Panc1 (cell line): ENCODE results near the gene OR13C2. TPM values are rescaled to one million over a fixed set of nuclear protein-coding genes. Genes with fewer than 3 reads are reported as not detected.
"Not testable (repeated sequence)": the region's sequence is repeated elsewhere in the genome, so short reads cannot be mapped to it uniquely, and the experiment has no call there.

ENCODE experiments used
- ATAC-seq: fragments of 200-7000 bp; cut with Tn5 transposase; 2 replicates; pipeline ENCODE4 v1.9.1; 2020; ENCODE audit warnings: mild to moderate bottlenecking, moderate library complexity
- BruUV-seq: library from RNA; stranded (reverse); fragments of 400-500 nt; replicated peaks from 2 replicates; lab custom pipeline; 2021; lab: Mats Ljungman, UMichigan
- CTCF ChIA-PET: fragments of 300-600 bp; sonication (Branson Sonifier 250); formaldehyde crosslinking; loops from one replicate; lab custom pipeline; 2022; ENCODE audit warnings: antibody characterized with exemption; lab: Charles Lee
- POLR2A ChIA-PET: fragments of 300-600 bp; sonication (Branson Sonifier 250); formaldehyde crosslinking; loops from one replicate; lab custom pipeline; 2022; ENCODE audit warnings: antibody characterized with exemption; lab: Charles Lee
- DNase-seq: peaks from one replicate; pipeline ENCODE4 v3.0.0-alpha.2; 2010; ENCODE audit warnings: low read depth, low spot score
- H3K27ac ChIP-seq: 2 replicates; pipeline ENCODE4 v1.5.1; 2011; ENCODE audit warnings: mild to moderate bottlenecking, low read length, inconsistent platforms
- H3K27me3 ChIP-seq: fragments of 200-500 bp; sonication (Bioruptor generic); 2 replicates; pipeline ENCODE4 v1.6.0; 2014; ENCODE audit warnings: low read length, inconsistent platforms; ENCODE audit not compliant: control insufficient read depth, insufficient read depth
- H3K36me3 ChIP-seq: fragments of 200-500 bp; sonication (Bioruptor generic); 2 replicates; pipeline ENCODE4 v1.5.1; 2014; ENCODE audit warnings: inconsistent platforms, mild to moderate bottlenecking, low read length, moderate library complexity; ENCODE audit not compliant: control insufficient read depth, insufficient read depth
- H3K4me1 ChIP-seq: 2 replicates; pipeline ENCODE4 v1.5.1; 2011; ENCODE audit warnings: inconsistent platforms, mild to moderate bottlenecking, low read length, moderate library complexity; ENCODE audit not compliant: control insufficient read depth, insufficient read depth
- H3K4me3 ChIP-seq, 2 experiments: 2 replicates each; pipeline ENCODE4 v1.5.1; 2011 to 2012; ENCODE audit warnings: low read depth in 2 of 2, low read length in 2 of 2, mild to moderate bottlenecking in 2 of 2, inconsistent platforms in 1 of 2, moderate library complexity in 1 of 2
- H3K9me3 ChIP-seq: fragments of 200-500 bp; sonication (Bioruptor generic); 2 replicates; pipeline ENCODE4 v1.5.1; 2014; ENCODE audit warnings: low read depth, mild to moderate bottlenecking, inconsistent platforms, low read length, moderate library complexity; ENCODE audit not compliant: control insufficient read depth, insufficient read depth
- CTCF ChIP-seq: fragments of 450-650 bp; IDR thresholded peaks from 2 replicates; pipeline ENCODE4 v1.5.1; 2017; ENCODE audit warnings: mild to moderate bottlenecking
- POLR2AphosphoS5 ChIP-seq: IDR thresholded peaks from 2 replicates; pipeline ENCODE4 v1.6.1; 2012; ENCODE audit warnings: mild to moderate bottlenecking, low read depth, low read length, moderate library complexity
- REST ChIP-seq, 2 experiments: IDR thresholded peaks; 2 replicates each; pipeline ENCODE4 v1.6.1; 2011 to 2012; ENCODE audit warnings: low read depth in 2 of 2, control low read depth in 1 of 2, low read length in 1 of 2, mild to moderate bottlenecking in 1 of 2, moderate library complexity in 1 of 2; ENCODE audit not compliant: insufficient read depth in 1 of 2
- SIN3A ChIP-seq: IDR thresholded peaks from 2 replicates; pipeline ENCODE4 v1.6.1; 2012; ENCODE audit warnings: low read depth, mild to moderate bottlenecking, low read length, moderate library complexity, borderline replicate concordance; ENCODE audit not compliant: insufficient read depth
- TCF7L2 ChIP-seq: IDR thresholded peaks from 2 replicates; pipeline ENCODE4 v1.6.1; 2011; ENCODE audit warnings: mild to moderate bottlenecking, low read depth, low read length, inconsistent platforms
- in situ Hi-C: cut with HindIII; loops from 2 replicates; pipeline ENCODE4 v1.10.0; 2016; ENCODE audit warnings: low sequenced_read_pairs, low pct_unique_long_range_greater_than_20kb
- intact Hi-C: fragments of 100-400 bp; cut with micrococcal nuclease; formaldehyde crosslinking; loops from one replicate; pipeline ENCODE4 v1.10.0; 2022; ENCODE audit not compliant: unreplicated experiment
- total RNA-seq: library from RNA; stranded (reverse); gene quantifications from one replicate; pipeline ENCODE4 v1.2.1, GENCODE V29; 2021; ENCODE audit not compliant: unreplicated experiment

The OR13C2 gene
- total RNA-seq, 1 experiment from 2014 or later: not detected

- DNase-seq (no peak), ATAC-seq (no peak)
- Histone ChIP-seq H3K27ac (no peak overlapping the region), H3K4me1 (no peaks in the 10 kb centered on the region), H3K9me3 (no peaks in the 10 kb centered on the region), H3K4me3 (no peak overlapping the region), H3K36me3 (no peaks in the 10 kb centered on the region), H3K27me3 (no peaks in the 10 kb centered on the region)
- TF ChIP-seq TCF7L2 (no peak), POLR2AphosphoS5 (no peak), SIN3A (no peak), REST (IDR thresholded peaks at IDR 0.05; ENCODE audit: insufficient read depth in 1 of 2, low read depth in 2 of 2, low read length in 1 of 2) (no peak), CTCF (no peak)
- in situ Hi-C loops: no loop called here
- no TSS peak for BruUV-seq
- intact Hi-C loops: no loop called here
- ChIA-PET POLR2A (no interaction called here), CTCF (no interaction called here)
Observed at GRCh38 chr9:104606152-104606551, 725 bp upstream of the OR13C2 start.

- in situ Hi-C loops (no loop called here), intact Hi-C loops (no loop called here)
- TF ChIP-seq TCF7L2 (no peak), REST (IDR thresholded peaks at IDR 0.05; ENCODE audit: insufficient read depth in 1 of 2, low read depth in 2 of 2, low read length in 1 of 2) (no peak), SIN3A (no peak), CTCF (no peak), POLR2AphosphoS5 (no peak)
- H3K27me3 ChIP-seq: no peaks in the 10 kb centered on the region
- H3K36me3 ChIP-seq: no peaks in the 10 kb centered on the region
- no peak overlapping the region for H3K4me3 ChIP-seq
- ChIA-PET POLR2A (no interaction called here), CTCF (no interaction called here)
- no TSS peak for BruUV-seq
- H3K9me3 ChIP-seq: no peaks in the 10 kb centered on the region
- no peak for DNase-seq
- H3K4me1 ChIP-seq: no peaks in the 10 kb centered on the region
- no peak overlapping the region for H3K27ac ChIP-seq
- no peak for ATAC-seq
Observed at GRCh38 chr9:104604801-104605200, 626 bp downstream of the OR13C2 start.

GRCh38 chr9:104599313-104599712 lies 6.1 kb downstream of the OR13C2 start, which contains the start of gene OR13C5:
OR13C5 (minus strand) TSS chr9:104599413; CDS start chr9:104599413, 0 bp downstream.
- CTCF ChIA-PET, H3K4me3 ChIP-seq, BruUV-seq, ATAC-seq, intact Hi-C loops, POLR2A ChIA-PET, H3K4me1 ChIP-seq, DNase-seq, H3K36me3 ChIP-seq, H3K27ac ChIP-seq, in situ Hi-C loops, H3K9me3 ChIP-seq, H3K27me3 ChIP-seq: not testable (repeated sequence)

- CTCF ChIA-PET, in situ Hi-C loops, POLR2A ChIA-PET, ATAC-seq, H3K27ac ChIP-seq, H3K9me3 ChIP-seq, H3K4me1 ChIP-seq, H3K36me3 ChIP-seq, H3K4me3 ChIP-seq, DNase-seq, intact Hi-C loops, BruUV-seq, H3K27me3 ChIP-seq: not testable (repeated sequence)
Observed at GRCh38 chr9:104598749-104599148, 6.7 kb downstream of the OR13C2 start.
